HG03196 (cell line): Measurements from ENCODE around the gene TAF15.
A peak's percentile ranks its signal among the peaks of the same experiment; 100 is the strongest.

Source experiments
- ATAC-seq: cut with Tn5 transposase; IDR thresholded peaks from one replicate; pipeline ENCODE4 v1.9.1; 2021; ENCODE audit not compliant: unreplicated experiment

TAF15 gene

DNA sequence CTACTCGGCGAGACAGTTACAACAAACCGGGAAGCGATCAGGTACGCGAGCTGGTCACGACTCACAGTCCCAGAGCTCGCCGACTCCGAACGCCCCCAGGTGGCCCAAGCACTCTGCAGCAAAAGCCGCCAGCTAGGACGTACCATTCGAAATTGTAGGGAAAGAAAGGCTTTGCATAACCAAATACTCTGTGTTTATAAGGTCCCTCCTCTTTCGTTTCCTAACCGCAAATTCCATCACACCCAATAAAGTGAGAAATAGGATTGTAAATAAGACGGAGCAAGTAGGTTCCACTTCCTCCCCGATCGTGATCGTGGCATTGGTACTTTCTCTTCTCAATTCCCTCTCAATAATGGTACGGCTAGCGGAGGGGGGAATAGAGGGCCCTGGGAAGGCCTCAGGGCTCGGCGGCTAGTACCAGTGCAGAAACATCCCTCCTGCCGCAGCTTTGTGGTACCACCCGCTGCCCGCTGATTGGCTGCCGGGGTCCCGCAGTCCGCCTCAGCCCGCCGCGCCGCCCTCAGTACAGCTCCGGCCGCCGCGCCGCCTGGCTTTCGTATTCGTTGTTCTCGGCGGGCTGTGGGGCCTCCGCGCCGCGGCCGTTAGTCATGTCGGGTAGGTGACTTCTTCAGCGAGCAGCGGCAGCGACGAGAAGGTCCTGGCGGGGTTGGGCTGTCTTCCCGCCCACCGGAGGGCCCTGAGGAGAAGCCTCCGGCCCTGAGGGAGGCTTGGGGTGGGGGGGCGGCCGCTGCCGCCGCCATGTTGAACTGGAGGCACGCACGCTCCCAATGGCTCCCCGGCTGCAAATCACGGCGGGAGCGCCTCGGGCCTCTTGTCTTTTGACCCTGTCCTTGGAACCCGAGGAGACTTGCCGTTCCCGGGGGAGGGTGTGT, at the start of gene TAF15:
TAF15 (plus strand) TSS at position 523 of the 893 bp plus-strand sequence; CDS start at position 609, 86 bp downstream.
- ATAC-seq: peak; percentile 91

DNA sequence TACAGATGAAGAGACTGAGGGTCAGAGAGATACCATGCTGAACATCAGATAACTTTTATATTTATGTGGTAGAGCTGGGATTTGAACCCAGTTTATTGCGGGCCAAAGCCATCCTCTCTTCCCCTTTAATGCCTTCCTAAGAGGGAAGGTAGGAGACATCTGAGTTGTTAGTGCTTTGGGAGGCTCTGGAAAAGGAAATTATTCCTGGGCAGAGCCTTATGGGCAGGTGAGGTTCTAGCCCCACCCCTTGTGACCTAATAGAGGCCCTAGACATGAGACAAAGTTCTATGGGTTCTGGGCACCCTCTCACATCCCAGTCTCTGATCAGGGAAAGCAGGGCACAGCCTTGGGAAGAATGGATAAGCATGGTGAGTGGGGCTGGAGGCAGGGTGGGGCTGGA, 48.7 kb upstream of the TAF15 start, which contains the start of gene C17orf50:
C17orf50 (plus strand) TSS at position 301 of the 400 bp plus-strand sequence; CDS start at position 356, 55 bp downstream.
- ATAC-seq: no peak

GRCh38 chr17:35761601-35762000, 47.7 kb upstream of the TAF15 start:
- ATAC-seq: no peak

- no peak for ATAC-seq
These were observed 45.5 kb upstream of the TAF15 start for GRCh38 chr17:35763767-35764122.

DNA sequence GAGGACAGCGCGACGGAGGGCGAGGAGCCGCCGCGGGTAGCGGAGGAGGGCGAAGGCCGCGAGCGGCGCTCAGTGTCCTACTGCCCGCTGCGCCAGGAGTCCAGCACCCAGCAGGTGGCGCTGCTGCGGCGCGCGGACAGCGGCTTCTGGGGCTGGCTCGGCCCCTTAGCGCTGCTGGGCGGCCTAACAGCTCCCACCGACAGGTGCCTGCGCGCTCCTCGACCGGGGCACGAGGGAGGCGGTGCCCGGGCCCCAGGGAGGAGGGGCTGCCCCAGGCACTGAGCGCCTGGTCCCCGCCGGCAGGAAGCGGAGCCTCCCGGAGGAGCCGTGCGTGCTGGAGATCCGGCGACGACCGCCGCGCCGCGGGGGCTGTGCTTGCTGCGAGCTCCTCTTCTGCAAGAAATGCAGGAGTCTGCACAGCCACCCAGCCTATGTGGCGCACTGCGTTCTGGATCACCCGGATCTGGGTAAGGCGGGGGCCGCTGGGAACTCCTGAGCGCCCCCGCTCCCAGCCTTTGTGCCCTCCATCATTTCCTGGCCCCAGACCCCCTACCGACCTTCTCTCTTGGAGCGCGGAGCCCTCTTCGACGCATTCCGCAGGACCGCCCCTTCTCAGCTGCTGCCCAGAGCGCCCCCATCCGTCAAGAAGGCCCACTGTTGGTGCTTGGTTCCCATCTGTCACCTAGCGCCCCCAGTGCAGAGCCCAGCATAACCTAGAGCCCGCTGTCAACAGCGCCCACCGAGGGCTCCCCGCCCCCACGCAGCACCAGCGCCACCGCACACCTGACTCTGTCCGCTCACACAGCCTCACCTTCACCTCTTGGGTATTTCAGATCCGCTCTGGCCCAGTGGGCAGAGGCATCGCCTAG, 44.9 kb upstream of the TAF15 start:
- ATAC-seq: peak; percentile 80

- ATAC-seq: no peak
These were observed 44.1 kb upstream of the TAF15 start for GRCh38 chr17:35765086-35765710.

DNA sequence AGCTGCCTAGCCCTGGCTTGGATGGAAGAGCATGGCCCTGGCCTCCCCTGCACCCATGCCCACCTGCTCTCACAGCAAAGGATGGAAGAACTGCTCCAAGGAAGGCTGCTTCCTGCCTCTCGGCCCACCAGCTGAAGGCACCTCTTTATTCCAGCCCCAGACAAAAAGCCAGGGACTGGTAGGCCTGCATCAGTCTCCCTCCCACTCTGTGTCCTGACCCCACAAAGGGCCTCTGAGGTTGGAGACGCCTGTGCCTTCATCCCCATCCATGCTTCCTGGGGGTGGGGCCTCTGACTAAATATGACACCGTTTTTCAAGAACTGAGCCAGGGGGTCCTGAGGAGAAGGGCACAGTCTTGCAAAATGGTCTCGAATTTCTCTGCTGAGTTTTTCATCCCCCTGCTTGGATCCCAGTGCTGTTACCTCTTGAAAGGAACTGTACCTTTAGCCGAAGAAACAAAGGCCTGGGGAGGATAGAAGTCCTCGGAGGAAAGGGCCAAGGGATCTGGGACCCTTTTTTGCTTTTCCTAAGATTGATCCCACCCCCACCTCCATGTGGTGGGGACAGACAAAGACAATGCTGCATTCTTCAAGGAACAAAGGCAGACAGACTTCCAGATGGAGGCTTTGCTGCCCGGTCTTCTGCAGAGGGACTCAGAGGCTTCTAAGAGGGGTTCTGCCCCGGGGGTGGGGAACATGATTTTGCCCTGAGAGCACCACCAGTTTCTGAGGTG, 43.4 kb upstream of the TAF15 start:
- no peak for ATAC-seq

- no peak for ATAC-seq
These were observed 42.8 kb upstream of the TAF15 start for GRCh38 chr17:35766489-35766877.

- ATAC-seq: no peak
These were observed 42.3 kb upstream of the TAF15 start for GRCh38 chr17:35766903-35767510.

- no peak for ATAC-seq
These were observed 40.5 kb upstream of the TAF15 start for GRCh38 chr17:35768797-35769196.

GRCh38 chr17:35769895-35770486, 39.3 kb upstream of the TAF15 start:
- no peak for ATAC-seq

DNA sequence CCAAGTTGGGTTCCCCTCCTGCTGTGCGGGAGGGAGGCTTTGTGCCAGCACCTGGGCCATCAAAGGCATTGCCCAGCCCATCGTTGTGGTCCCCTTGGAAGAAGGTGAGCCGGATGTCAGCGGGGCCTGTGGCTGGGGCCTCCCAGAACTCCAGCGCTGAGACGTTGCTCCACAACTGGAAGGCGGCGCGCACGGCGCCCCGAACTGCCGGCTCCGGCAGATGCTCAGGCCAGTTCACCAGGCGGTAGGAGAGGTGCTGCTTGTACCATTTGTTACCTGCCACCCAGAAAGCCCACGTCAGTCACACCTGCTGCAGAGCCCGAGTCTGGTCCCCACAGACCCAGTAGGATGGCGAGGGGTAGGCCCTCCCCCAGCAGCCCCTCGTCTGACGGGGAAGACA, 36.2 kb upstream of the TAF15 start:
- ATAC-seq: no peak

GRCh38 chr17:35773679-35774425, 35.4 kb upstream of the TAF15 start:
- ATAC-seq: no peak

DNA sequence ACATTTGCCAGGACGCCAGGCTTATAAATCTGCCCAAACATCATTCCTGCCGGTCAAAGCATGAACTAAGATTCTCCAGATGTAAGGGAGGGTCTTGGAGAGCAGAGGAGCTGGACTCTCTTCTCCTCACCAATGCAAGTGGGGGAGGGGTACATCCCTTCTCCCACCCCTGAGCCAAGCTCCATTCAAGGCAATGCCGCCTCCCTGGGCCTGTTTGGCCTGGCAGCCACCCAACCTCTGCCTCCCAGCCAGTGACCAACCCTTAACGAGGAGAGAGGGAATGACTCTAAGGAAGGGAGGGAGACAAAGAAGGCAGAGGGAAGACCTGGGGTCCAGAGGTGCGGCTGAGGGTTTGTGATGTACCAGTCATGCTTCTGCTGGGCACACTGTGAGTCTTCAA, 34.8 kb upstream of the TAF15 start:
- no peak for ATAC-seq

DNA sequence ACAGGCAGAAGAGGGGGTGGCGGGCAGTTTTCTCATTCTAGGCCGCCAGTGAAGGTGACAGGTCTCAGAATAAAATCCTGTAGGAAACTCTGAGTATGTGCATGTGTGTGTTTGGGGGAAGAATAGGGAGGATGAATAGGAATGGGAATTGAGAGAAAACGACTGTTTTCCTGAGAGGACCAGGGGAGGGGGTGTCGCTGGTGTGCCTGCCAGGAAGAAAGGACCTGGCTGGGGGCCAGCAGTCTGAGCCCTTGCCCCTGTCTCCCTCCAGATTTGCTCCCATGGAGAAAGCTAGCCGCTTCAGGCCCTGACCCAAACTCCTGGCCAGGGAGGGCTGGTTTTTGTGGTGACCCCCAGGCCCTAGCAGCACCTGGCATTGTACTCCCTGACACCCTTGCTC, 34.2 kb upstream of the TAF15 start:
- no peak for ATAC-seq

DNA sequence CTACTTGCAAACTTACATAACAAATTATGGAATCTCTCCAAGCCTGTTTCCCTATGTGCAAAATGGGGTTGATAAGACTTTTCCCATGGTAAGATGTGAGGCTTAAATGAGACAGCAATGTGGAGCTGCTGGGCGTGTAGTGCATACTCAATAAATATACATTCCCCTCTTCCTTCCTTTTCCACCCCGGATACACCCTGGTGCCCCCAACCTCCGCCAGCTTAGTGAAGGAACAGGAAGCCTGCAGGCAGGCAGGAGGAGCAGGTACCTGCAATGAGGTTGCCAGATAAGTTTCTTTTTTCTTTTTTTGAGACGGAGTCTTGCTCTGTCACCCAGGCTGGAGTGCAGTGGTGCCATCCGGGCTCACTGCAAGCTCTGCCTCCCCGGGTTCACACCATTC, 33.7 kb upstream of the TAF15 start:
- no peak for ATAC-seq

DNA sequence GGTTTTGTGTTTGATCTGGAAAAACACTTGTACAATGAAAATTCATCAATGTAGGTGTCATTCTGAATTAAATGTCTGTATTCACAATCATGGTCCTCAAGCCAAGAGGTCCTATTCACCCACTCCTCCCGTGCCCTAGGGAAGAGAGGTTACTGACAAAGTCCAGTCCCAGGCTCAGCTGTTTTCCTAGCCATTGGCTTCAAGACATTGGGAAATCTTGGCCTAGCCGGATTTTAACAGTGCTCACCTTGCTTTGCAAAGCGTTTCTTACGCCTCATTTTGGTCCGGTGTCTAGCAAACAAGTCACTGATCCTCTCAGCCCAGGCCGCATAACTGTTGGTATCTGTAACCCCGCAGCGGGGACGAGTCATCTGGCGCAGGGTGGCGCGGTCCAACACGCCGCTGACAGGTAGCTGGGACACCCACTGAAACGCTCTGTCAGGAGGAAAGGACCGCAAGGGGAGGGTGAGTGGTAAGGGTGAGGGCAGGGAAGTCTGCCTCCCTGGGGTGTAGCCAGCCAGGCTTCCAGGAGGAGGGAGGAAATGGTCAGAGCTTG, 30.6 kb upstream of the TAF15 start:
- ATAC-seq: no peak

DNA sequence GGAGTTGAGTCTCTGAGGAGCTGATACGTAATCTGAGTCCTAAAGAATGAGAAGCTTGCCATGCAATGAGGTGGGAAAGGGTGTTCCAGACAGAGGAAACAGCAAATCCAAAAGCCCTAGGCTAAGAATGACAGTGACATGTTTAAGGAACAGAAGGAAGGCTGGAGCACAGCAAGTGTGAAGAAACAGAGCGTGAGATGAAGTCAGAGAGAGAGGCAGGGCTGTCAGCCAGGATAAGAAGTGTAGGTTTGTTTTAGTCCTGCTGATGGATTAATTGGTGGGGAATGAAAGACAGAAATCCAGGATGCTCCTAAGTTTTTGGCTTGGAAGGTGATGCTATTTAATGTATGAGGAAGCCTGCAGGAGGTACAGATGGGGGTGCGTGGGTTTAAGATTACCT, 28.3 kb upstream of the TAF15 start:
- ATAC-seq: no peak

GRCh38 chr17:35784895-35785294, 24.4 kb upstream of the TAF15 start:
- ATAC-seq: no peak
